Smooth muscle cell (in vitro differentiated cells): ENCODE measurements around the gene KANK4. TPM values are rescaled to one million over a fixed set of nuclear protein-coding genes. Genes with fewer than 3 reads are reported as not detected.
"Not testable (repeated sequence)": the region's sequence is repeated elsewhere in the genome, so short reads cannot be mapped to it uniquely, and the experiment has no call there.

Experiments
- DNase-seq: peaks from one replicate; lab custom pipeline; 2025; ENCODE audit not compliant: unreplicated experiment; lab: John Stamatoyannopoulos, UW
- H2AFZ ChIP-seq: fragments of 200-600 bp; sonication (generic); 2 replicates; pipeline ENCODE4 v1.6.0; 2016; ENCODE audit warnings: antibody characterized with exemption, low read depth, mild to moderate bottlenecking
- H3F3A ChIP-seq: fragments of 200-600 bp; sonication (generic); 2 replicates; pipeline ENCODE4 v1.6.0; 2017; ENCODE audit warnings: antibody characterized with exemption, low read depth
- H3K27ac ChIP-seq: fragments of 200-600 bp; sonication (generic); 2 replicates; pipeline ENCODE4 v1.5.1; 2016; ENCODE audit warnings: low read depth, mild to moderate bottlenecking
- H3K27me3 ChIP-seq: fragments of 200-600 bp; sonication (generic); 2 replicates; pipeline ENCODE4 v1.6.1; 2016; ENCODE audit warnings: low read depth, mild to moderate bottlenecking
- H3K36me3 ChIP-seq: fragments of 200-600 bp; sonication (generic); 2 replicates; pipeline ENCODE4 v1.5.1; 2016; ENCODE audit warnings: low read depth
- H3K4me1 ChIP-seq: fragments of 200-600 bp; sonication (generic); 2 replicates; pipeline ENCODE4 v1.5.1; 2016; ENCODE audit warnings: low read depth
- H3K4me2 ChIP-seq: fragments of 200-600 bp; sonication (generic); 2 replicates; pipeline ENCODE4 v1.6.0; 2016; ENCODE audit warnings: mild to moderate bottlenecking
- H3K4me3 ChIP-seq: fragments of 200-600 bp; sonication (generic); 2 replicates; pipeline ENCODE4 v1.5.1; 2016; ENCODE audit warnings: mild to moderate bottlenecking
- H3K79me2 ChIP-seq: fragments of 200-600 bp; sonication (generic); 2 replicates; pipeline ENCODE4 v1.6.0; 2016; ENCODE audit warnings: low read depth, mild to moderate bottlenecking
- H3K9ac ChIP-seq: fragments of 200-600 bp; sonication (generic); 2 replicates; pipeline ENCODE4 v1.6.0; 2016; ENCODE audit warnings: low read depth
- H3K9me3 ChIP-seq: fragments of 200-600 bp; sonication (generic); replicated peaks from 2 replicates; pipeline ENCODE4 v1.5.1; 2016; ENCODE audit warnings: low read depth
- H4K20me1 ChIP-seq: fragments of 200-600 bp; sonication (generic); 2 replicates; pipeline ENCODE4 v1.6.0; 2016; ENCODE audit warnings: low read depth
- CTCF ChIP-seq: fragments of 200-600 bp; sonication (generic); IDR thresholded peaks from 2 replicates; pipeline ENCODE4 v1.5.1; 2017; ENCODE audit warnings: borderline replicate concordance, mild to moderate bottlenecking, antibody characterized with exemption; ENCODE audit not compliant: insufficient read depth, poor library complexity, severe bottlenecking
- WGBS: methylation state at CpG from one replicate; pipeline ENCODE4 v1.1.7; 2016; ENCODE audit warnings: low lambda C conversion rate; 5-methylcytosine and 5-hydroxymethylcytosine counted together
- polyA plus RNA-seq: library from polyadenylated mRNA; unstranded; fragments of >200 nt; fragmentation: Nextera tagmentation; extraction: Ambion mirVana; gene quantifications from 2 replicates; pipeline ENCODE4 v1.2.1, GENCODE V29; 2016
- total RNA-seq: library from RNA; depleted of rRNA; stranded (reverse); fragments of >200 nt; gene quantifications from 2 replicates; pipeline ENCODE4 v1.2.3, GENCODE V29; 2014

The KANK4 gene
- total and polyA plus RNA-seq, 2 experiments from 2014 or later = 69.2 to 77.8 TPM

DNA sequence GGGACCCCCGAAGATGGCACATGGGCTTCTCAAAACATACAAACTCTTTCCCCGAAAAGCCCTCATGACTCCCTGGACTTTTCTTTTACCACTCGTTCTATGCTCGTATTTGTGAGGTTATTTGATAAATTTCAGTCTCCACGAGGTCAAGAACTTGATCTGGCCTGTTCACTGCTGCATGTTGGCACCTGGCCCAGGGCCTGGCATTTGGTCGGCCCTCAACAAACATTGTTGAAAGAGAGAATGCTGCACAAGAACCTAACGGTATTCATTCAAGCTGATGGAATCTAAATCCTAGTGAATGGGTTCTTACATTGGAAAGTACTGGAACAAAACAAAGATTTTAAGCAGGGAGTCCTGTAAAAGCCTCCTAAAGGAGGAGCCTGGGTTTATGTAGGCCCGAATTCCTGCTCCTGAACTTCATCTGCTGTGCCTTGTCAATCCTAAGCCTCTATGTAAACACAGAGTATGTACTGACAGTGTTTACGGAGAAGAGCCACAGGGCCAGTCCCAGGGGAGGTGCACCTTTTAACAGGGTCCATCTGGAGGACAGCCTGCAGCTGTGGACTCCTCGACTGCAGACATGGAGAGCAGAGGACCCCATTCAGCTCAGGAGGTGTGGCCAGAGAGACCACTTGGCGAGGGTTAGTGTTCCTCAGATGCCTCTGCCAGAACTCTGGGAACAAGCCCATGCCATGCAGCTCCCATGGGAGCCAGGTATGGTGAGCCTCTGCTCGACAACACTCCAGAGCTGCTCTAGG is 77.7 kb downstream of the KANK4 start:
- H3K36me3 ChIP-seq = no peaks in the 10 kb centered on the region
- no peaks in the 10 kb centered on the region for H4K20me1 ChIP-seq
- H3K9me3 ChIP-seq = no peaks in the 10 kb centered on the region
- no peak overlapping the region for H3K27ac ChIP-seq
- H3K79me2 ChIP-seq = no peaks in the 10 kb centered on the region
- no peak overlapping the region for H2AFZ ChIP-seq
- H3K4me2 ChIP-seq = no peak overlapping the region
- no peaks in the 10 kb centered on the region for H3K4me1 ChIP-seq
- H3F3A ChIP-seq = no peaks in the 10 kb centered on the region
- 70% methylated on average over 12 of the region's 12 CpGs for WGBS
- H3K27me3 ChIP-seq = no peaks in the 10 kb centered on the region
- DNase-seq = no peak
- TF ChIP-seq CTCF = no peak
- no peak overlapping the region for H3K4me3 ChIP-seq
- no peak overlapping the region for H3K9ac ChIP-seq

GRCh38 chr1:62240651-62241370 is 78.4 kb downstream of the KANK4 start:
- Histone ChIP-seq H3K36me3 (no peaks in the 10 kb centered on the region), H3K27ac (no peak overlapping the region), H3K4me3 (no peak overlapping the region), H3K79me2 (no peaks in the 10 kb centered on the region), H3F3A (no peaks in the 10 kb centered on the region), H3K27me3 (no peaks in the 10 kb centered on the region), H4K20me1 (no peaks in the 10 kb centered on the region), H3K9ac (no peak overlapping the region), H3K4me2 (no peak overlapping the region), H2AFZ (no peak overlapping the region), H3K4me1 (no peaks in the 10 kb centered on the region), H3K9me3 (no peaks in the 10 kb centered on the region)
- DNase-seq = no peak
- TF ChIP-seq CTCF = no peak
- WGBS = 75% methylated on average over 9 of the region's 9 CpGs

GRCh38 chr1:62239652-62240403 is 79.4 kb downstream of the KANK4 start:
- H3K9me3 ChIP-seq, H3K36me3 ChIP-seq, H3K4me1 ChIP-seq, H3F3A ChIP-seq, H3K4me3 ChIP-seq, H3K79me2 ChIP-seq, H4K20me1 ChIP-seq, H3K27ac ChIP-seq, H3K4me2 ChIP-seq, DNase-seq, H3K27me3 ChIP-seq, H3K9ac ChIP-seq, H2AFZ ChIP-seq: not testable (repeated sequence)
- 97% methylated on average over 3 of the region's 3 CpGs for WGBS

DNA sequence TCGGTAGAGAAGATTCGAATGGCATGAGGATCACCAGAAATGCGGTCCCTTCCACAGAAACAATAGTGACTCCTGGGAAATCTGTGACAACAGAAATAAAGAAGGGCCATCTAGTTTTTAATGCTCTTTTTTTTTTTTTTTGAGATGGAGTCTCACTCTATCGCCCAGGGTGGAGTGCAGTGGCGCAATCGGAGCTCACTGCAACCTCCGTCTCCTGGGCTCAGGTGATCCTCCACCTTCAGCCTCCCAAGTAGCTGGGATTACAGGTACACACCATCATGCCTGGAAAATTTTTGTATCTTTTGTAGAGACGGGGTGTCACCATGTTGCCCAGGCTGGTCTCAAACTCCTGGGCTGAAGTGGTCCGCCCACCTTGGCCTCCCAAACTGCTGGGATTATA is 80.7 kb downstream of the KANK4 start:
- H3F3A ChIP-seq = no peaks in the 10 kb centered on the region
- H4K20me1 ChIP-seq = no peaks in the 10 kb centered on the region
- H3K27me3 ChIP-seq = no peaks in the 10 kb centered on the region
- no peak overlapping the region for H3K4me3 ChIP-seq
- no peaks in the 10 kb centered on the region for H3K36me3 ChIP-seq
- H3K4me2 ChIP-seq = no peak overlapping the region
- no peak overlapping the region for H3K27ac ChIP-seq
- peaks cover 6% of the 10 kb centered on the region for H3K4me1 ChIP-seq
- no peaks in the 10 kb centered on the region for H3K79me2 ChIP-seq
- H3K9ac ChIP-seq = no peak overlapping the region
- DNase-seq = no peak
- 90% methylated on average over 9 of the region's 9 CpGs for WGBS
- TF ChIP-seq CTCF = no peak
- H2AFZ ChIP-seq = no peak overlapping the region
- no peaks in the 10 kb centered on the region for H3K9me3 ChIP-seq
